Stimulated activated CD4-positive, alpha-beta T cell treated with anti-CD3 and anti-CD28 coated beads, Interleukin-12 subunit alpha, Interleukin-12 subunit beta, amount 100 ng/mL, for 24 hours (primary cell): ENCODE measurements around the gene CEP57L1.
"Not testable (repeated sequence)": the region's sequence is repeated elsewhere in the genome, so short reads cannot be mapped to it uniquely, and the experiment has no call there.

Experiments
- DNase-seq, 2 experiments: peaks; one replicate each; pipeline ENCODE4 v3.0.0-alpha.2; 2020; ENCODE audit warnings: low read depth in 2 of 2

The CEP57L1 gene

GRCh38 chr6:109073344-109074132 lies 21.8 kb upstream of the CEP57L1 start:
- DNase-seq: no peak

- DNase-seq: no peak
These were observed 21.2 kb upstream of the CEP57L1 start for GRCh38 chr6:109074133-109074415.

GRCh38 chr6:109075934-109076333 lies 19.4 kb upstream of the CEP57L1 start:
- DNase-seq: no peak

GRCh38 chr6:109076377-109076776 lies 18.9 kb upstream of the CEP57L1 start:
- no peak for DNase-seq

GRCh38 chr6:109079981-109080380 lies 15.3 kb upstream of the CEP57L1 start:
- DNase-seq: no peak

GRCh38 chr6:109081026-109081425 lies 14.3 kb upstream of the CEP57L1 start:
- DNase-seq: no peak

- DNase-seq: no peak
These were observed 13.7 kb upstream of the CEP57L1 start for GRCh38 chr6:109081516-109082187.

- DNase-seq: no peak
These were observed 13.1 kb upstream of the CEP57L1 start for GRCh38 chr6:109082188-109082577.

- DNase-seq: no peak
These were observed 11.7 kb upstream of the CEP57L1 start for GRCh38 chr6:109083657-109084056.

GRCh38 chr6:109084146-109084545 lies 11.2 kb upstream of the CEP57L1 start:
- not testable (repeated sequence) for DNase-seq

GRCh38 chr6:109087661-109088264 lies 7.5 kb upstream of the CEP57L1 start:
- DNase-seq: no peak

GRCh38 chr6:109088995-109089394 lies 6.3 kb upstream of the CEP57L1 start:
- no peak for DNase-seq

- DNase-seq: no peak
These were observed 3.8 kb upstream of the CEP57L1 start for GRCh38 chr6:109091314-109092024.

GRCh38 chr6:109092074-109092473 lies 3.2 kb upstream of the CEP57L1 start:
- DNase-seq: no peak

- no peak for DNase-seq
These were observed 1.4 kb upstream of the CEP57L1 start for GRCh38 chr6:109093732-109094415.

- peak; percentile 69 to 82 for DNase-seq
These were observed 781 bp upstream of the CEP57L1 start, which contains the start of gene SESN1 for GRCh38 chr6:109094416-109095035. TSS of gene SESN1 (minus strand) at chr6:109094846. CDS start at chr6:109094073, 773 bp downstream.

GRCh38 chr6:109095835-109096084 lies 453 bp downstream of the CEP57L1 start:
- no peak for DNase-seq

GRCh38 chr6:109096208-109096607 lies 901 bp downstream of the CEP57L1 start:
- DNase-seq: no peak

- no peak for DNase-seq
These were observed 2.4 kb downstream of the CEP57L1 start for GRCh38 chr6:109097661-109098060.

GRCh38 chr6:109102762-109103161 lies 7.5 kb downstream of the CEP57L1 start:
- no peak for DNase-seq

GRCh38 chr6:109103942-109104341 lies 8.6 kb downstream of the CEP57L1 start:
- DNase-seq: no peak

- no peak for DNase-seq
These were observed 9.2 kb downstream of the CEP57L1 start for GRCh38 chr6:109104512-109104911.
